Cerebellar nuclear complex (tissue), 1 donor: Measurements from ENCODE around the gene UVSSA.
A peak's percentile ranks its signal among the peaks of the same experiment; 100 is the strongest.
"Not testable (repeated sequence)": the region's sequence is repeated elsewhere in the genome, so short reads cannot be mapped to it uniquely, and the experiment has no call there.

Experiments
- DNase-seq, 2 experiments: peaks; one replicate each; lab custom pipeline; 2025; lab: John Stamatoyannopoulos, UW

The UVSSA gene

DNA sequence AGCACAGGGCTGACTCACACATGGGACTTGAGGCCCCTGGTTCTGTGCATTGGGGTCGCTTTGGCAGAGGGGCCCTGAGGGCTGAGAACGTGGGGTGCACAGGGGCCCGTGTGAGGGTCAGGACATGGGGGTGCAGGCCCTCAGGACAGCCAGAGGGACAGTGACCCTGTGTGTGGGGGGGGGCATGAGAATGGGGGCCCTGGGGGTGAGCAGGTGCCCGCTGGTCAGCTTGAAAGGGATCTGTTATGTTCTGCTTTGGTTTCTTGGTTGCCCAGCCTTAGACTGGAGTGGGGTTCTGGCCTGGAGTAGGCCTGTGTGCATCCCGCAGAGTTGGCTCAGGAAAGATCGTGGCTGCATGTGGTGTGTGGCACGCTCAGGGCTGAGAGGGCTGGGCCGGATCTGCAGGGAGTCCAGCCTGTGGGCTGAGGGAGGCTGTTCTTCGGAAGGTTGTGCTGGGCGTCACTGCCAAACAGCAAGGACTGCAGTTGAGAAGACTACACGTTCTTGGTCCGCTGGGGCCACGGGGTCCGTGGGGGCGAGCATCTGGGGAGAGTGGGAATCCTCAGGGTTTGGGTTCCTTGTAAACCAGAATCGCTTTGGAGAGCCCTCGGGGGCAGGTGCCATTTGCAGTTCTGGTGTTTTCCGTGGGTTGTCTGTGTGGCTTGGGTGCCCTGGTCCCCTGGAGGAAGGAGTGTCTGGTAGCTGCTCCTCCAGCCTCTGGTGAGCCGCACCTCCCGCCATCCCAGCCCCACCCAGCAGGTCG, 15.2 kb upstream of the UVSSA start:
- no peak for DNase-seq

GRCh38 chr4:1332686-1333085, 14.3 kb upstream of the UVSSA start:
- DNase-seq = no peak

DNA sequence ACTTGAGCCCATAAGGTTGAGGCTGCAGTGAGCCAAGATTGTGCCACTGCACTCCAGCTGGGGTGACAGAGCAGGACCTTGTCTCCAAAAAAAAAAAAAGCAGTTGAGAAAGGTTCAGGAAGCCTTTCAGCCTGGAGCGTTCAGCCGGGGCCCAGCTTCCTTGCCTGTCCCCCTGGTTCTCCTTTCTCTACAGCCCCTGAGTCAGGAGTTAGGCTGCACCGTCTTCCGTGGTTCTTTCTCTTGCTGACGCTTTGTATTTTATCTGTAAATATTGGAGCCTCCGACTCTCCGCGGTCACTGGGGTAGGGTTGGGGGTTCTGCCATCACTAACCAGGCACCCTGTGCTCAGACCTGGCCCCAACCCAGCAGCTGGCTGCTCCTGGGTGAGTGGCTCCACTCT, 13.8 kb upstream of the UVSSA start:
- no peak for DNase-seq

DNA sequence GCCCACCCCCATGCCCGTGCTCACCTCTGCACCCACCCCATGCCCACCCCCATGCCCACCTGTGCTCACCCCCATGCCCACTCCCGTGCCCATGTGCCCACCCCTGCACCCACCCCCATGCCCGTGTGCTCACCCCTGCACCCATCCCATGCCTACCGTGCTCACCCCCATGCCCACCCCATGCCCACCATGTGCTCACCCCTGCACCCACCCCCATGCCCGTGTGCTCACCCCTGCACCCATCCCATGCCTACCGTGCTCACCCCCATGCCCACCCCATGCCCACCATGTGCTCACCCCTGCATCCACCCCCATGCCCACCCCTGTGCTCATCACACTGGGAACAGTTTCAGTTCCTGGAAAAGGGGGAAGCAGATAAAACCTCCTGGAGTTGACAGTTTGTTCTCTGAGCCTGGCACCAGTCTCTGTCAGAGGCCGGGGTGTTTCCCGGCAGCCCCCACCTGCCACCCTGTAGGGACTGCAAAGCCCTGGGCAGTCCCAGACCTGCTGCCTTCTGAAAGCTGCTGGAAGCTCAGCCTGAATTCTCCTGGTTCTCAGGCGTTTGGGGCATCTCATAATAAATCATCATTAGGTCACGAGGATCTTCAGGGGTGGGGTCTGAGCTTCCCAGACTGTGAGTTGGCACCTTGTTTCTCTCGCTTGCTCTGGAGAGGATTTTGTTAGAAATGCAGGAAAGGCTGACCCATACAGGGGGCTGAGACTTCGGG, 13.0 kb upstream of the UVSSA start:
- DNase-seq = not testable (repeated sequence)

- DNase-seq = no peak
Observed at GRCh38 chr4:1334579-1334895, 12.5 kb upstream of the UVSSA start.

DNA sequence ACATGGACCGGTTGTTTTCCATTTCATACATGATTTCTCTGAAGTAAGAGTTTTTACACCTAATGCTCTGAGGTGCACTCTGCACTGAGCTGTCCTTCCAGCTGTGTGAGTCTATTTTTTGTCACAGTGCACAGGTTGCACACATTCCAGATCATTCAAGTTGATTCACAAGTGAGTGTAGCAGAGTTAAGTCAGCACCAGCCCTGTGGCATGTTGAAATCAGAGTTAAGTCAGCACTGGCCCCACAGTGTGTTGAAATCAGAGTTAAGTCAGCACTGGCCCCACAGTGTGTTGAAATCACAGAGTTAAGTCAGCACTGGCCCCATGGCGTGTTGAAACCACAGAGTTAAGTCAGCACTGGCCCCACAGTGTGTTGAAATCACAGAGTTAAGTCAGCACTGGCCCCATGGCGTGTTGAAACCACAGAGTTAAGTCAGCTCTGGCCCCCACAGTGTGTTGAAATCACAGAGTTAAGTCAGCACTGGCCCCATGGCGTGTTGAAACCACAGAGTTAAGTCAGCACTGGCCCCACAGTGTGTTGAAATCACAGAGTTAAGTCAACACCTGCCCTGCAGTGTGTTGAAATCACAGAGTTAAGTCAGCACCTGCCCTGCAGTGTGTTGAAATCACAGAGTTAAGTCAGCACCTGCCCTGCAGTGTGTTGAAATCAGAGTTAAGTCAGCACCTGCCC, 11.7 kb upstream of the UVSSA start:
- not testable (repeated sequence) for DNase-seq

DNA sequence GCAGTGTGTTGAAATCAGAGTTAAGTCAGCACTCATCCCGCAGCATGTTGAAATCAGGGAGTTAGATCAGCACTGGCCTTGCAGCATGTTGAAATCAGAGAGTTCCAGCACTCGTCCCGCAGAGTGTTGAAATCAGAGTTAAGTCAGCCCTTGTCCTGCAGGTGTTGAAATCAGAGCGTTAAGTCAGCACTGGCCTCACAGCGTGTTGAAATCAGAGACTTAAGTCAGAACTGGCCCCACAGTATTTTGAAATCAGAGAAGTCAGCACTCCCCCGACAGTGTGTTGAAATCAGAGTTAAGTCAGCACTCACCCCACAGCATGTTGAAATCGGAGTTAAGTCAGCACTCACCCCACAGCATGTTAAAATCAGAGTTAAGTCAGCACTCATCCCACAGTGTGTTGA, 10.9 kb upstream of the UVSSA start:
- no peak for DNase-seq

DNA sequence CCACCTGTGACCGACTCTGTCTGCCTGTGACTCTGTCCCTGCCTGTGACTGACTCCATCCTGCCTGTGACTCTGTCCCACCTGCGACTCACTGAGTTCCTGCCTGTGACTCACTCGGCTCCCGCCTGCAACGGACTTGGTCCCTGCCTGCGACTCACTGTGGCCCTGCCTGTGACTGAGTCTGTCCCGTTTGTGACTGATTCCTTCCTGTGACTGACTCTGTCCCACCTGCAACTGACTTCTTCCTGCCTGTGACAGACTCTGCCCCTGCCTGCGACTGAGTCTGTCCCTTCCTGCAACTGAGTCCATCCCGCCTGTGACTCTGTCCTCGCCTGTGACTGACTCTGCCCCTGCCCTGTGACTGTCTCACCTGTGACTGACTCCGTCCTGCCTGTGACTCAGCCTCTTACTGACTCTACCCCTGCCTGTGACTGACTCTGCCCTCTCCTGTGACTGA, 9.6 kb upstream of the UVSSA start:
- DNase-seq = no peak

- DNase-seq = no peak
Observed at GRCh38 chr4:1337951-1338751, 8.9 kb upstream of the UVSSA start.

GRCh38 chr4:1338752-1339414, 8.1 kb upstream of the UVSSA start:
- DNase-seq = no peak

DNA sequence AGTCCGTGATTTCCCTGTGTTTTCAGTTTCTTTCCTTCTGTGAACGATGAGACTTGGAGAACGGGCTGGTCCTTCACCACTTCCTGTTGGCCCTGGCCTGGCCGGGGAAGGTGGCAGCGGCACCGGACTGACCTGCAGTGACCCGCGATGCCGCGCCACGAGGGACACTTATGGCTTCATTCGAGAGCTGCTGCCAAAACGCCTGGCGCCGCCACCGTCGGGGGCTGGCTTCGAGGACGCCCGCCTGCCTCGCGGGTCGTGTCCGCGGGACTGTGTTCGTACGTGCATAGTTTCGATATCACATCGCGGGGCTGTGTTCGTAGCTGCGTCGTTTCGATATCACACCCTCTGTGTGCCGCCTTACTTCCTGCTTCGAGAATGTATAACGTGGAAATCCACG, 7.5 kb upstream of the UVSSA start:
- DNase-seq = no peak

- no peak for DNase-seq
Observed at GRCh38 chr4:1340181-1340747, 6.7 kb upstream of the UVSSA start.

DNA sequence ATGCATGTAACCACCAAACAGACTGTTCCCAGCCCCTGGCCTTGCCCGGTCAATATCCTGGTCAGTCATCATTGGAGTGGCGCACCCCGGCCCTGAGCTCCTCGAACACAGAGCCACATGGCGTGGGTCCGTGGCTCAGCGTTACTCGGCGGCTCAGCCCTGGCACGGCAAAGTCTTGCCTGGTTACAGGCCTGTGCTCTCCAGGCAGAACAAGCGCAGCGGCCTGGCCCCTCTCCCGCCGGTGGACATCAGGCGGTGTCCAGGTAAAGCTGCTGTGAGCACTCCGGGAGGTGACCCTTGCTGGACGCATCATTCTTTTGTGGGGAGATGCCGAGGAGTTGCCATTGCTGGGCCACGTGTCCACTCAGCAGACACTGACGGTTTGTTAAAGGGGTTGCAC, 6.1 kb upstream of the UVSSA start:
- DNase-seq = no peak

DNA sequence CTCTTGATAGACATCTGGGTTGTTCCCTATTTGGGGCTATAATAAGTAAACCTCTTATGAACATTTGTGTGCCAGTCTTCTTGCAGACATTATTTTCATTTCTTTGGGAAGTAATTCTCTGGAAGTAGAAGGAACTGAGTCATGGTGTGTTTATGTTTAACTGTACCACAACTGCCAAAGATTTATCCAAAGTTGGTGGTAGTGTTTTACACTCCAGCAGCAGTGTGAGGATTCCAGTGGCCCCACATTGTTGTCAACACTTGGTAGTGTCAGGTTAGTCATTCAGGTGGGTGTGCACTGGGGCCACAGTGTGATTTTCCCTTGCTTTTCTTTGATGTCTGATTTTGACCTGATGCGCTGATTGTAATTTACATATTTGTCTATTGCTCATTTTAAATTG, 5.0 kb upstream of the UVSSA start:
- DNase-seq = no peak

- DNase-seq = no peak
Observed at GRCh38 chr4:1344696-1345095, 2.3 kb upstream of the UVSSA start.

- DNase-seq = no peak
Observed at GRCh38 chr4:1345903-1346780, 866 bp upstream of the UVSSA start.

GRCh38 chr4:1347410-1347864, 429 bp downstream of the UVSSA start:
- DNase-seq = peak in 1 of 2 experiments; percentile 31

- DNase-seq = no peak
Observed at GRCh38 chr4:1348014-1348513, 1.1 kb downstream of the UVSSA start.

DNA sequence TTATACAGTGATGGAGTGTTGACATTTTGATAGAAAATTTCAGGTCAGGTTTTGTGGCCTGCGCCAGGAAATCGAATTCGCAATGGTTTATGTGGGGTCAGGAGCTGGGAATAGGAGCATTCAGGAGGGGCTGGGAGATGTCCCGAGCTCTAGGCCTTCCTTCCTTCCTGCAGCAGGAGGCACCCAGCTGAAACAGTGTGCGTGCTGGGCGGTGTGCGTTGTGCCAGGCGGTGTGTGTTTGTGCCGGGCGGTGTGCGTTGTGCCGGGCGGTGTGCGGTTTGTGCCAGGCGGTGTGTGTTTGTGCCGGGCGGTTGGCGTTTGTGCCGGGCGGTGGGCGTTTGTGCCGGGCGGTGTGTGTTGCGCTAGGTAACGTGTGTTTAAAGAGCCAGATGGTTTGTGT, 1.7 kb downstream of the UVSSA start:
- no peak for DNase-seq
